HepG2 (cell line): ENCODE data around the gene CNPPD1. TPM values are rescaled to one million over a fixed set of nuclear protein-coding genes. Genes with fewer than 3 reads are reported as not detected.

Experiments used
- AGO1 ChIP-seq: fragments of 200-400 bp; formaldehyde crosslinking; IDR thresholded peaks from 2 replicates; pipeline ENCODE4 v1.6.1; 2017; ENCODE audit warnings: mild to moderate bottlenecking, low read depth, low read length, moderate library complexity; ENCODE audit not compliant: poor library complexity, severe bottlenecking
- DNMT1 ChIP-seq: sonication (generic); formaldehyde crosslinking; IDR thresholded peaks from 2 replicates; pipeline ENCODE4 v1.5.1; 2020; ENCODE audit warnings: mild to moderate bottlenecking, missing genetic modification reagents
- NAIF1 ChIP-seq: sonication (generic); formaldehyde crosslinking; IDR thresholded peaks from 2 replicates; pipeline ENCODE4 v1.5.0; 2020; ENCODE audit warnings: mild to moderate bottlenecking, missing genetic modification reagents, borderline replicate concordance
- NFYC ChIP-seq: IDR thresholded peaks from 2 replicates; pipeline ENCODE4 v1.6.1; 2016; ENCODE audit warnings: missing genetic modification reagents, missing compliant biosample characterization
- SNRNP70 ChIP-seq: fragments of 200-400 bp; formaldehyde crosslinking; IDR thresholded peaks from 2 replicates; pipeline ENCODE4 v1.6.1; 2017; ENCODE audit warnings: mild to moderate bottlenecking, low read depth, low read length, moderate library complexity
- ZNF10 ChIP-seq: sonication (generic); formaldehyde crosslinking; IDR thresholded peaks from 2 replicates; pipeline ENCODE4 v1.4.0; 2020; ENCODE audit warnings: mild to moderate bottlenecking, low read depth, missing genetic modification reagents, borderline replicate concordance
- ZNF569 ChIP-seq: sonication (generic); formaldehyde crosslinking; IDR thresholded peaks from 2 replicates; pipeline ENCODE4 v1.5.0; 2020; ENCODE audit warnings: mild to moderate bottlenecking, missing genetic modification reagents, moderate library complexity, borderline replicate concordance
- ZNF878 ChIP-seq: sonication (generic); formaldehyde crosslinking; IDR thresholded peaks from 2 replicates; pipeline ENCODE4 v1.8.1; 2023; ENCODE audit warnings: mild to moderate bottlenecking, missing genetic modification reagents, moderate library complexity
- ZNF879 ChIP-seq: sonication (generic); formaldehyde crosslinking; IDR thresholded peaks from 2 replicates; pipeline ENCODE4 v1.8.1; 2023; ENCODE audit warnings: missing genetic modification reagents
- polyA plus RNA-seq, 8 experiments: library from polyadenylated mRNA; depleted of rRNA in 3 of 8; stranded (reverse) in 7 of 8; unstranded in 1 of 8; fragments of >200 nt; fragmentation: Illumina TruSeq in 4 of 8; extraction: Trizol in 4 of 8; gene quantifications; 2 replicates each; pipeline versions ENCODE4 v1.2.1 to v1.2.3, GENCODE V29; 2011 to 2016; ENCODE audit warnings: low read depth in 4 of 8, missing spikeins in 1 of 8, mixed read lengths in 1 of 8; ENCODE audit not compliant: insufficient read depth in 1 of 8
- total RNA-seq, 5 experiments: library from RNA; depleted of rRNA; stranded (reverse); fragments of >200 nt; fragmentation: Illumina TruSeq; extraction: Trizol; gene quantifications; 2 replicates each; pipeline ENCODE4 v1.2.3, GENCODE V29; 2016; ENCODE audit warnings: low read depth in 1 of 5
- TF ChIP-seq, protein P1 (sequence below): sonication (generic); formaldehyde crosslinking; IDR thresholded peaks from 2 replicates; pipeline ENCODE4 v1.5.0; 2020; ENCODE audit warnings: missing genetic modification reagents, mild to moderate bottlenecking, borderline replicate concordance
- TF ChIP-seq, protein P2 (sequence below): IDR thresholded peaks from 2 replicates; pipeline ENCODE4 v1.6.1; 2016
- TF ChIP-seq, protein P3 (sequence below): sonication (generic); formaldehyde crosslinking; IDR thresholded peaks from 2 replicates; pipeline ENCODE4 v1.4.0; 2020; ENCODE audit warnings: missing genetic modification reagents, borderline replicate concordance
- TF ChIP-seq, protein P4 (sequence below): sonication (generic); formaldehyde crosslinking; IDR thresholded peaks from 2 replicates; pipeline ENCODE4 v1.4.0; 2020; ENCODE audit warnings: missing genetic modification reagents
- TF ChIP-seq, protein P5 (sequence below): sonication (generic); formaldehyde crosslinking; IDR thresholded peaks from 2 replicates; pipeline ENCODE4 v1.8.0; 2022; ENCODE audit warnings: missing genetic modification reagents, low read depth, mild to moderate bottlenecking, borderline replicate concordance
- TF ChIP-seq, protein P6 (sequence below), 2 experiments: IDR thresholded peaks; 2 replicates each; pipeline ENCODE4 v1.6.1; 2011 to 2012; ENCODE audit warnings: low read length in 2 of 2, borderline replicate concordance in 1 of 2, low read depth in 1 of 2, mild to moderate bottlenecking in 1 of 2, moderate library complexity in 1 of 2
- TF ChIP-seq, protein P7 (sequence below): sonication (generic); formaldehyde crosslinking; IDR thresholded peaks from 2 replicates; pipeline ENCODE4 v1.5.1; 2020; ENCODE audit warnings: missing genetic modification reagents, mild to moderate bottlenecking, borderline replicate concordance

Gene CNPPD1
- total and polyA plus RNA-seq, 2 of the 13 experiments (the other 11 are each of a cell fraction or from before 2014, with no cell fraction given), result 35.5 to 49.4 TPM

DNA sequence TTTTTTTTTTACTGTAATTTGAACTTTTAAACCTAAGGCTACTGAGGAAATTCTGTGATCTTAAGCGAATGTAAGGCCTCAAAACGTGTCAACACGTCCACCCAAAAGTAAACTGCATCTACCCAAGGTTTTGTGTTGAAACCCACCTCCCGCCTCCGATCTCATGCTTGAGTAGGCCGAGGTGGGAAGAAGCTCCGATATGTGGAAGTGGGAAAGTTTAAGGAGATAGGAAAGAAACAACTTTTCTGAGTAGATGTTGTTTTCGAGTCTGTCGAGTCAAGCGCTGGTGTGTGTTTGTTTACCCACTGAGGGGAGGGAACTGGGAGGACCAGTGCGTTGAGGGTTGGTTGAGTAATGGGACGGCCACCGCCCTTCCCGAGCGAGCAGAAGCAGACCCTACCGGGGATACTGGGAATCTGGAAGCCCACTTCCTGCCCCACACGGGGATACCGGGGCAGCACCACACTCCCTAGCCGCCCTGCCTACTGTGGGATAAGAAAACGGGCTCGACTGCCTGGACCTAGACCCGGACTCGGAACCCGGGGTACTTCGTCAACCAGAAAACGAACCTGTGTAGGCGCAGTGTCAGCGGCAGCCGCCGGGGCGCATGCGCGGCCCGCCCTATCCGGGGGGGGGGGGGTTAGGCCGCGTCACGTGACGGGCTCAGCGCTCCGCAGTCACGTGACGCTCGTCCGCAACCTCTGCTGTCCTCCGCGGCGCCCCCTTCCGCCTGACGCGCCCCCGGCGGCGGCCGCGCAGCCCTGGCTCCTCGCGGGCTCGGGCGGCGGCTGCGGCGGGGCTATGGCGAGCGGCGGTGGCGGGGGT is 1.0 kb upstream of the CNPPD1 start, which contains the start of gene RETREG2 (continued):
- no peak for TF ChIP-seq ZNF10 (CRISPR knock-in tag)
- TF ChIP-seq, protein P1, sequence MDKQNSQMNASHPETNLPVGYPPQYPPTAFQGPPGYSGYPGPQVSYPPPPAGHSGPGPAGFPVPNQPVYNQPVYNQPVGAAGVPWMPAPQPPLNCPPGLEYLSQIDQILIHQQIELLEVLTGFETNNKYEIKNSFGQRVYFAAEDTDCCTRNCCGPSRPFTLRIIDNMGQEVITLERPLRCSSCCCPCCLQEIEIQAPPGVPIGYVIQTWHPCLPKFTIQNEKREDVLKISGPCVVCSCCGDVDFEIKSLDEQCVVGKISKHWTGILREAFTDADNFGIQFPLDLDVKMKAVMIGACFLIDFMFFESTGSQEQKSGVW (CRISPR knock-in tag), result peak; percentile 61; the same call in 1 of the 2 replicates
- TF ChIP-seq NAIF1 (CRISPR knock-in tag), result no peak
- TF ChIP-seq DNMT1 (CRISPR knock-in tag), result 0 out of 2 replicates have a peak, but pooled peaks have one; percentile 27
- 0 out of 2 replicates have a peak, but pooled peaks have one; percentile 24 for TF ChIP-seq ZNF879 (CRISPR knock-in tag)
- TF ChIP-seq, protein P2, sequence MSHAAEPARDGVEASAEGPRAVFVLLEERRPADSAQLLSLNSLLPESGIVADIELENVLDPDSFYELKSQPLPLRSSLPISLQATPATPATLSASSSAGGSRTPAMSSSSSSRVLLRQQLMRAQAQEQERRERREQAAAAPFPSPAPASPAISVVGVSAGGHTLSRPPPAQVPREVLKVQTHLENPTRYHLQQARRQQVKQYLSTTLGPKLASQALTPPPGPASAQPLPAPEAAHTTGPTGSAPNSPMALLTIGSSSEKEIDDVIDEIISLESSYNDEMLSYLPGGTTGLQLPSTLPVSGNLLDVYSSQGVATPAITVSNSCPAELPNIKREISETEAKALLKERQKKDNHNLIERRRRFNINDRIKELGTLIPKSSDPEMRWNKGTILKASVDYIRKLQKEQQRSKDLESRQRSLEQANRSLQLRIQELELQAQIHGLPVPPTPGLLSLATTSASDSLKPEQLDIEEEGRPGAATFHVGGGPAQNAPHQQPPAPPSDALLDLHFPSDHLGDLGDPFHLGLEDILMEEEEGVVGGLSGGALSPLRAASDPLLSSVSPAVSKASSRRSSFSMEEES (CRISPR knock-in tag), result peak; percentile 84
- no peak for TF ChIP-seq AGO1
- TF ChIP-seq, protein P3, sequence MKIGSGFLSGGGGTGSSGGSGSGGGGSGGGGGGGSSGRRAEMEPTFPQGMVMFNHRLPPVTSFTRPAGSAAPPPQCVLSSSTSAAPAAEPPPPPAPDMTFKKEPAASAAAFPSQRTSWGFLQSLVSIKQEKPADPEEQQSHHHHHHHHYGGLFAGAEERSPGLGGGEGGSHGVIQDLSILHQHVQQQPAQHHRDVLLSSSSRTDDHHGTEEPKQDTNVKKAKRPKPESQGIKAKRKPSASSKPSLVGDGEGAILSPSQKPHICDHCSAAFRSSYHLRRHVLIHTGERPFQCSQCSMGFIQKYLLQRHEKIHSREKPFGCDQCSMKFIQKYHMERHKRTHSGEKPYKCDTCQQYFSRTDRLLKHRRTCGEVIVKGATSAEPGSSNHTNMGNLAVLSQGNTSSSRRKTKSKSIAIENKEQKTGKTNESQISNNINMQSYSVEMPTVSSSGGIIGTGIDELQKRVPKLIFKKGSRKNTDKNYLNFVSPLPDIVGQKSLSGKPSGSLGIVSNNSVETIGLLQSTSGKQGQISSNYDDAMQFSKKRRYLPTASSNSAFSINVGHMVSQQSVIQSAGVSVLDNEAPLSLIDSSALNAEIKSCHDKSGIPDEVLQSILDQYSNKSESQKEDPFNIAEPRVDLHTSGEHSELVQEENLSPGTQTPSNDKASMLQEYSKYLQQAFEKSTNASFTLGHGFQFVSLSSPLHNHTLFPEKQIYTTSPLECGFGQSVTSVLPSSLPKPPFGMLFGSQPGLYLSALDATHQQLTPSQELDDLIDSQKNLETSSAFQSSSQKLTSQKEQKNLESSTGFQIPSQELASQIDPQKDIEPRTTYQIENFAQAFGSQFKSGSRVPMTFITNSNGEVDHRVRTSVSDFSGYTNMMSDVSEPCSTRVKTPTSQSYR, result no peak
- TF ChIP-seq ZNF569 (CRISPR knock-in tag), result peak; percentile 95
- TF ChIP-seq, protein P4, sequence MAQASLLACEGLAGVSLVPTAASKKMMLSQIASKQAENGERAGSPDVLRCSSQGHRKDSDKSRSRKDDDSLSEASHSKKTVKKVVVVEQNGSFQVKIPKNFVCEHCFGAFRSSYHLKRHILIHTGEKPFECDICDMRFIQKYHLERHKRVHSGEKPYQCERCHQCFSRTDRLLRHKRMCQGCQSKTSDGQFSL (CRISPR knock-in tag), result peak; percentile 99
- TF ChIP-seq, protein P5, sequence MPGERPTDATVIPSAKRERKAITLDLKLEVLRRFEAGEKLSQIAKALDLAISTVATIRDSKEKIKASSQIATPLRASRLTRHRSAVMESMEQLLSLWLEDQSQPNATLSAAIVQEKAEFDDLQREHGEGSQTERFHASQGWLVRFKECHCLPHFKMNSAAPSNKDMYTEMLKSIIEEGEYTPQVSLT (CRISPR knock-in tag), result no peak
- TF ChIP-seq, protein P6, sequence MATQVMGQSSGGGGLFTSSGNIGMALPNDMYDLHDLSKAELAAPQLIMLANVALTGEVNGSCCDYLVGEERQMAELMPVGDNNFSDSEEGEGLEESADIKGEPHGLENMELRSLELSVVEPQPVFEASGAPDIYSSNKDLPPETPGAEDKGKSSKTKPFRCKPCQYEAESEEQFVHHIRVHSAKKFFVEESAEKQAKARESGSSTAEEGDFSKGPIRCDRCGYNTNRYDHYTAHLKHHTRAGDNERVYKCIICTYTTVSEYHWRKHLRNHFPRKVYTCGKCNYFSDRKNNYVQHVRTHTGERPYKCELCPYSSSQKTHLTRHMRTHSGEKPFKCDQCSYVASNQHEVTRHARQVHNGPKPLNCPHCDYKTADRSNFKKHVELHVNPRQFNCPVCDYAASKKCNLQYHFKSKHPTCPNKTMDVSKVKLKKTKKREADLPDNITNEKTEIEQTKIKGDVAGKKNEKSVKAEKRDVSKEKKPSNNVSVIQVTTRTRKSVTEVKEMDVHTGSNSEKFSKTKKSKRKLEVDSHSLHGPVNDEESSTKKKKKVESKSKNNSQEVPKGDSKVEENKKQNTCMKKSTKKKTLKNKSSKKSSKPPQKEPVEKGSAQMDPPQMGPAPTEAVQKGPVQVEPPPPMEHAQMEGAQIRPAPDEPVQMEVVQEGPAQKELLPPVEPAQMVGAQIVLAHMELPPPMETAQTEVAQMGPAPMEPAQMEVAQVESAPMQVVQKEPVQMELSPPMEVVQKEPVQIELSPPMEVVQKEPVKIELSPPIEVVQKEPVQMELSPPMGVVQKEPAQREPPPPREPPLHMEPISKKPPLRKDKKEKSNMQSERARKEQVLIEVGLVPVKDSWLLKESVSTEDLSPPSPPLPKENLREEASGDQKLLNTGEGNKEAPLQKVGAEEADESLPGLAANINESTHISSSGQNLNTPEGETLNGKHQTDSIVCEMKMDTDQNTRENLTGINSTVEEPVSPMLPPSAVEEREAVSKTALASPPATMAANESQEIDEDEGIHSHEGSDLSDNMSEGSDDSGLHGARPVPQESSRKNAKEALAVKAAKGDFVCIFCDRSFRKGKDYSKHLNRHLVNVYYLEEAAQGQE (IDR thresholded peaks at IDR 0.05; ENCODE audit: borderline replicate concordance in 1 of 2, low read depth in 1 of 2, low read length in 2 of 2), result peak in 1 of 2 experiments; percentile 53; a peak in 1 of 4 replicates
- no peak for TF ChIP-seq NFYC (CRISPR knock-in tag)
- TF ChIP-seq SNRNP70, result no peak
- TF ChIP-seq ZNF878 (CRISPR knock-in tag), result peak; percentile 89
- TF ChIP-seq, protein P7, sequence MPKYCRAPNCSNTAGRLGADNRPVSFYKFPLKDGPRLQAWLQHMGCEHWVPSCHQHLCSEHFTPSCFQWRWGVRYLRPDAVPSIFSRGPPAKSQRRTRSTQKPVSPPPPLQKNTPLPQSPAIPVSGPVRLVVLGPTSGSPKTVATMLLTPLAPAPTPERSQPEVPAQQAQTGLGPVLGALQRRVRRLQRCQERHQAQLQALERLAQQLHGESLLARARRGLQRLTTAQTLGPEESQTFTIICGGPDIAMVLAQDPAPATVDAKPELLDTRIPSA, result 0 out of 2 replicates have a peak, but pooled peaks have one; percentile 84
